HepG2 (cell line): ENCODE results near the gene NHERF2. TPM values are rescaled to one million over a fixed set of nuclear protein-coding genes. Genes with fewer than 3 reads are reported as not detected.

Experiments used
- ATAC-seq: fragments of 200-7000 bp; cut with Tn5 transposase; 3 replicates; pipeline ENCODE4 v1.9.1; 2020; ENCODE audit warnings: mild to moderate bottlenecking, moderate library complexity
- BruUV-seq: library from RNA; stranded (reverse); fragments of 400-500 nt; replicated peaks from 2 replicates; lab custom pipeline; 2021; lab: Mats Ljungman, UMichigan
- CTCF ChIA-PET: fragments of 300-600 bp; formaldehyde crosslinking; extraction: SDS; loops from one replicate; lab custom pipeline; 2021; ENCODE audit warnings: low total read pairs, inconsistent platforms, low intra/inter-chr PET ratio; lab: Yijun Ruan, JAX
- POLR2A ChIA-PET: fragments of 350-600 bp; sonication (Branson Sonifier 250); formaldehyde crosslinking; loops from one replicate; lab custom pipeline; 2020; ENCODE audit warnings: antibody characterized with exemption, inconsistent platforms; lab: Yijun Ruan, JAX
- DNase-seq: peaks from one replicate; pipeline ENCODE4 v3.0.0-alpha.2; 2015; ENCODE audit warnings: low spot score
- FAIRE-seq: peaks from 3 replicates; lab custom pipeline; 2011; peaks lifted over from hg19 to GRCh38; lab: Jason Lieb, UNC
- H2AFZ ChIP-seq: one replicate; pipeline ENCODE4 v1.6.1; 2011; ENCODE audit warnings: low read length, inconsistent platforms
- H3K27ac ChIP-seq: fragments of 300-600 bp; 3 replicates; pipeline ENCODE4 v1.8.0; 2011; ENCODE audit warnings: mixed run types, mild to moderate bottlenecking, mixed read lengths, low read length, inconsistent platforms; ENCODE audit not compliant: insufficient read depth; ENCODE audit errors: extremely low read length
- H3K27me3 ChIP-seq, 2 experiments: fragments of 200-600 bp in 1 of 2; 2 replicates in 1 of 2; 3 replicates in 1 of 2; pipeline versions ENCODE4 v1.6.0 to v1.8.0; 2011; ENCODE audit warnings: low read length in 2 of 2, mild to moderate bottlenecking in 2 of 2, moderate library complexity in 2 of 2, inconsistent platforms in 1 of 2; ENCODE audit not compliant: insufficient read depth in 2 of 2, control insufficient read depth in 1 of 2
- H3K36me3 ChIP-seq, 2 experiments: fragments of 200-600 bp in 1 of 2; replicated peaks in 1 of 2; 2 replicates in 1 of 2; 3 replicates in 1 of 2; pipeline versions ENCODE4 v1.5.1 to v1.8.0; 2011; ENCODE audit warnings: low read length in 2 of 2, inconsistent platforms in 1 of 2; ENCODE audit not compliant: insufficient read depth in 2 of 2, control insufficient read depth in 1 of 2
- H3K4me1 ChIP-seq: 2 replicates; pipeline ENCODE4 v1.5.1; 2012; ENCODE audit warnings: low read length, inconsistent platforms; ENCODE audit not compliant: insufficient read depth
- H3K4me2 ChIP-seq: 2 replicates; pipeline ENCODE4 v1.6.0; 2011; ENCODE audit warnings: low read depth, low read length, inconsistent platforms
- H3K4me3 ChIP-seq, 3 experiments: fragments of 200-600 bp in 1 of 3; sonication (generic), shearing (Covaris generic) in 1 of 3; replicated peaks in 1 of 3; 2 replicates each; pipeline ENCODE4 v1.5.1; 2011 to 2016; ENCODE audit warnings: low read length in 3 of 3, inconsistent platforms in 2 of 3, low read depth in 2 of 3, mild to moderate bottlenecking in 2 of 3, control low read depth in 1 of 3, mixed read lengths in 1 of 3; ENCODE audit not compliant: insufficient read depth in 1 of 3
- H3K79me2 ChIP-seq: one replicate; pipeline ENCODE4 v1.6.1; 2011; ENCODE audit warnings: low read length, inconsistent platforms; ENCODE audit not compliant: insufficient read depth
- H3K9ac ChIP-seq: 2 replicates; pipeline ENCODE4 v1.6.0; 2011; ENCODE audit warnings: mild to moderate bottlenecking, low read depth, low read length, inconsistent platforms; ENCODE audit not compliant: insufficient read depth
- H3K9me3 ChIP-seq: 2 replicates; pipeline ENCODE4 v1.5.1; 2012; ENCODE audit warnings: mild to moderate bottlenecking, low read length
- H4K20me1 ChIP-seq: 2 replicates; pipeline ENCODE4 v1.6.0; 2011; ENCODE audit warnings: inconsistent platforms, mild to moderate bottlenecking, low read length, moderate library complexity; ENCODE audit not compliant: insufficient read depth
- NFIC ChIP-seq: IDR thresholded peaks from 2 replicates; pipeline ENCODE4 v1.6.1; 2012; ENCODE audit warnings: mild to moderate bottlenecking, low read length, inconsistent platforms
- RBFOX2 ChIP-seq: fragments of 200-400 bp; formaldehyde crosslinking; IDR thresholded peaks from 2 replicates; pipeline ENCODE4 v1.6.1; 2017; ENCODE audit warnings: low read depth, mild to moderate bottlenecking, low read length
- SMYD3 ChIP-seq: sonication (generic); formaldehyde crosslinking; IDR thresholded peaks from 2 replicates; pipeline ENCODE4 v1.8.1; 2023; ENCODE audit warnings: mild to moderate bottlenecking, missing genetic modification reagents
- ZNF432 ChIP-seq: sonication (generic); formaldehyde crosslinking; IDR thresholded peaks from 2 replicates; pipeline ENCODE4 v1.5.0; 2020; ENCODE audit warnings: missing genetic modification reagents, mild to moderate bottlenecking, borderline replicate concordance
- ZNF543 ChIP-seq: sonication (generic); formaldehyde crosslinking; IDR thresholded peaks from 2 replicates; pipeline ENCODE4 v1.4.0; 2020; ENCODE audit warnings: mild to moderate bottlenecking, missing genetic modification reagents
- ZNF703 ChIP-seq: sonication (generic); formaldehyde crosslinking; IDR thresholded peaks from 2 replicates; pipeline ENCODE4 v1.5.1; 2020; ENCODE audit warnings: missing genetic modification reagents, mild to moderate bottlenecking, moderate library complexity, borderline replicate concordance
- ZNF768 ChIP-seq: sonication (generic); formaldehyde crosslinking; IDR thresholded peaks from 2 replicates; pipeline ENCODE4 v1.4.0; 2020; ENCODE audit warnings: missing genetic modification reagents
- WGBS: methylation state at CpG from one replicate; pipeline ENCODE4 v1.1.6; 2017; ENCODE audit warnings: low lambda C conversion rate; 5-methylcytosine and 5-hydroxymethylcytosine counted together
- in situ Hi-C: cut with HindIII; loops from 2 replicates; pipeline ENCODE4 v1.10.0; 2017; ENCODE audit warnings: low pct_unique_long_range_greater_than_20kb; ENCODE audit not compliant: extremely low pct_ligation_motif_present
- intact Hi-C: fragments of 100-400 bp; cut with micrococcal nuclease; formaldehyde crosslinking; loops from one replicate; pipeline ENCODE4 v1.10.0; 2022; ENCODE audit not compliant: unreplicated experiment
- polyA plus RNA-seq, 8 experiments: library from polyadenylated mRNA; depleted of rRNA in 3 of 8; stranded (reverse) in 7 of 8; unstranded in 1 of 8; fragments of >200 nt; fragmentation: Illumina TruSeq in 4 of 8; extraction: Trizol in 4 of 8; gene quantifications; 2 replicates each; pipeline versions ENCODE4 v1.2.1 to v1.2.3, GENCODE V29; 2011 to 2016; ENCODE audit warnings: low read depth in 4 of 8, missing spikeins in 1 of 8, mixed read lengths in 1 of 8; ENCODE audit not compliant: insufficient read depth in 1 of 8
- total RNA-seq, 5 experiments: library from RNA; depleted of rRNA; stranded (reverse); fragments of >200 nt; fragmentation: Illumina TruSeq; extraction: Trizol; gene quantifications; 2 replicates each; pipeline ENCODE4 v1.2.3, GENCODE V29; 2016; ENCODE audit warnings: low read depth in 1 of 5

NHERF2 gene
- total and polyA plus RNA-seq, 2 of the 13 experiments (the other 11 are each of a cell fraction or from before 2014, with no cell fraction given): 23.7 to 39.3 TPM

- Histone ChIP-seq H4K20me1 (0 out of 2 replicates have a peak, but pooled peaks cover 7% of the 10 kb centered on the region), H3K27ac (no peak overlapping the region), H3K4me3 (no peak overlapping the region), H3K27me3 (peaks cover 0 to 9% of the 10 kb centered on the region in 2 experiments; a peak in 1 of 5 replicates), H3K4me1 (peaks cover 76% of the 10 kb centered on the region), H3K9me3 (no peaks in the 10 kb centered on the region), H3K4me2 (no peak overlapping the region), H2AFZ (no peak overlapping the region), H3K36me3 (no peaks in the 10 kb centered on the region; a peak in 1 of 5 replicates), H3K79me2 (peaks cover 3% of the 10 kb centered on the region), H3K9ac (no peak overlapping the region)
- FAIRE-seq (no peak), DNase-seq (no peak), ATAC-seq (no peak)
- POLR2A ChIA-PET: no interaction called here
- in situ Hi-C loops: no loop called here
- TF ChIP-seq RBFOX2 (0 out of 2 replicates have a peak, but pooled peaks have one; percentile 31), ZNF543 (CRISPR knock-in tag) (no peak)
- intact Hi-C loops: no loop called here
- CTCF ChIA-PET: no interaction called here
- no CpG with 5 or more reads among the region's 22 CpGs for WGBS
- BruUV-seq: no TSS peak
Observed at GRCh38 chr16:2029350-2029749, 2.6 kb downstream of the NHERF2 start.

DNA sequence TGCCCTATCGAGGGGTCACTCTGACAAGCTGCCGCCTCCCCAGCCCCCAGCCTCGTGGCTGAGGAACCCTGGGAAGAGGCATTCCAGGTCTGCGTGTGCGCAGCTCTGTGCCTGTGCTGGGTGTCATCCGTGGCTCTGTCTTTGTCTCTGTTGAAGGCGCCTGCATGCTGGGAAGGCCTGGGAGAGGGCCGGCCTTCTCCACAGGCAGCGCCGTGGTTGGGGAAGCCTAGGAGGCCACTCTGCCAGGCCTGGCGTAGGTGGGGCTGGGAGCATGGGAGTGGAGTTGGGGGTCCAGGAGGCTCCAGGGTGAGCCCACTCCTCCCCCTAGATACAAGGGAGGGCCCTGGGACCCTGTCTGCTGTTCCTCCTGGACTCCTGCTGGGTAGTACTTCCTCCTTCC lies 3.3 kb downstream of the NHERF2 start:
- in situ Hi-C loops (no loop called here), intact Hi-C loops (no loop called here)
- H3K4me1 ChIP-seq: peaks cover 76% of the 10 kb centered on the region
- no peak for FAIRE-seq
- no peaks in the 10 kb centered on the region; a peak in 1 of 5 replicates for H3K36me3 ChIP-seq
- ChIA-PET POLR2A (no interaction called here), CTCF (no interaction called here)
- H3K27me3 ChIP-seq: peaks cover 0 to 9% of the 10 kb centered on the region in 2 experiments; a peak in 1 of 5 replicates
- TF ChIP-seq ZNF768 (CRISPR knock-in tag) (peak; percentile 80; the same call in 1 of the 2 replicates), NFIC (no peak), SMYD3 (CRISPR knock-in tag) (no peak), ZNF432 (CRISPR knock-in tag) (no peak), ZNF703 (CRISPR knock-in tag) (no peak)
- no TSS peak for BruUV-seq
- peaks cover 3% of the 10 kb centered on the region for H3K79me2 ChIP-seq
- DNase-seq: no peak
- WGBS: 88% methylated on average over 7 of the region's 11 CpGs
- no peak for ATAC-seq
- H2AFZ ChIP-seq: no peak overlapping the region
- no peak overlapping the region for H3K27ac ChIP-seq
- 0 out of 2 replicates have a peak, but pooled peaks cover 7% of the 10 kb centered on the region for H4K20me1 ChIP-seq
- H3K9me3 ChIP-seq: no peaks in the 10 kb centered on the region
- H3K4me2 ChIP-seq: no peak overlapping the region
- H3K4me3 ChIP-seq: no peak overlapping the region
- no peak overlapping the region for H3K9ac ChIP-seq
